HG02981 (cell line): ENCODE data around the gene NOL4L.

Experiments
- ATAC-seq: cut with Tn5 transposase; IDR thresholded peaks from one replicate; pipeline ENCODE4 v1.9.1; 2021; ENCODE audit warnings: mild to moderate bottlenecking, moderate library complexity; ENCODE audit not compliant: unreplicated experiment

NOL4L gene

DNA sequence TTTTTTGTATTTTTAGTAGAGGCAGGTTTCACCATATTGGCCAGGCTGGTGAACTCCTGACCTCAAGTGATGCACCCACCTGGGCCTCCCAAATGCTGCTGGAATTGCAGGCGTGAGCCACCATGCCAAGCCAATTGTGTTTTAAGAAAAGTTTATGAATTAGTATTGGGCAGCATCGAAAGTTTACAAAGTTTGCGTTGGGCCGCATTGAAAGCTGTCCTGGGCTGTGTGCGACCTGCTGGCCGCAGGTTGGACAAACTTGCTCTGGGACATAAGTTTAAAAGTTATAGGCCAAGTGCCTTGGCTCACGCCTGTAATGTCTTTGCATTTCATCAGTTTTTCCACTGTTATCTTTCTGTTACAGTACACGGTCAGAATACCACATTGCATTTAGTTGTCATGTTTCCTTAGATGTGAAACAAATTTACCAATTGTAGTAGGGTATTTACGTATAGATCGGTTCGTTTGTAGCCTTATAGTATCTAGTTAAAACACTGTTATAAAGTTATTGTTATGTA, 187.5 kb downstream of the NOL4L start:
- no peak for ATAC-seq

GRCh38 chr20:32396646-32397160, 188.4 kb downstream of the NOL4L start:
- ATAC-seq = no peak

GRCh38 chr20:32395066-32395465, 190.1 kb downstream of the NOL4L start:
- ATAC-seq = no peak
